ENCODE measurements around the gene DLG4. TPM values are rescaled to one million over a fixed set of nuclear protein-coding genes. Genes with fewer than 3 reads are reported as not detected.
"Not testable (repeated sequence)": the region's sequence is repeated elsewhere in the genome, so short reads cannot be mapped to it uniquely, and the experiment has no call there.

The DLG4 gene
- total RNA-seq, 3 donors from 2014 or later = 4.1 to 34.5 (median 6.6) TPM

- peak overlapping the region; percentile 85 for H3K4me3 ChIP-seq
- intact Hi-C loops (cut with DNase I, micrococcal nuclease) = no loop called here
- no peak for TF ChIP-seq CTCF (IDR thresholded peaks at IDR 0.05)
- DNase-seq (peak; percentile 57 to 77 (median 66)), ATAC-seq (peak; percentile 0)
- no peaks in the 10 kb centered on the region for H3K36me3 ChIP-seq (ENCODE audit: low read depth)
- peaks cover 24% of the 10 kb centered on the region for H3K4me1 ChIP-seq (ENCODE audit: low read depth)
- H3K9me3 ChIP-seq = no peaks in the 10 kb centered on the region
These were observed 31.3 kb upstream of the DLG4 start for GRCh38 chr17:7250695-7251627.

- ATAC-seq = no peak
- intact Hi-C loops (cut with DNase I, micrococcal nuclease) = no loop called here
- no peak for TF ChIP-seq CTCF (IDR thresholded peaks at IDR 0.05)
- Histone ChIP-seq H3K36me3 (ENCODE audit: low read depth) (no peaks in the 10 kb centered on the region), H3K4me1 (ENCODE audit: low read depth) (peaks cover 24% of the 10 kb centered on the region), H3K9me3 (no peaks in the 10 kb centered on the region), H3K4me3 (no peak overlapping the region)
- no peak for DNase-seq
These were observed 30.2 kb upstream of the DLG4 start for GRCh38 chr17:7249830-7250229.

- H3K36me3 ChIP-seq (ENCODE audit: low read depth) = no peaks in the 10 kb centered on the region
- intact Hi-C loops (cut with DNase I, micrococcal nuclease) = no loop called here
- DNase-seq (no peak), ATAC-seq (no peak)
- peaks cover 24% of the 10 kb centered on the region for H3K4me1 ChIP-seq (ENCODE audit: low read depth)
- no peaks in the 10 kb centered on the region for H3K9me3 ChIP-seq
- TF ChIP-seq CTCF (IDR thresholded peaks at IDR 0.05) = no peak
- no peak overlapping the region for H3K4me3 ChIP-seq
These were observed 29.6 kb upstream of the DLG4 start for GRCh38 chr17:7249214-7249613.

- H3K9me3 ChIP-seq = no peaks in the 10 kb centered on the region
- ATAC-seq (no peak), DNase-seq (no peak)
- TF ChIP-seq CTCF (IDR thresholded peaks at IDR 0.05) = no peak
- no peaks in the 10 kb centered on the region for H3K36me3 ChIP-seq (ENCODE audit: low read depth)
- H3K4me3 ChIP-seq = no peak overlapping the region
- peaks cover 24% of the 10 kb centered on the region for H3K4me1 ChIP-seq (ENCODE audit: low read depth)
- intact Hi-C loops (cut with DNase I, micrococcal nuclease) = no loop called here
These were observed 29.2 kb upstream of the DLG4 start for GRCh38 chr17:7248796-7249195.

- ATAC-seq (no peak), DNase-seq (peak in 1 of 3 donors; percentile 31)
- Histone ChIP-seq H3K36me3 (ENCODE audit: low read depth) (no peaks in the 10 kb centered on the region), H3K9me3 (no peaks in the 10 kb centered on the region), H3K4me3 (no peak overlapping the region), H3K4me1 (ENCODE audit: low read depth) (peaks cover 15% of the 10 kb centered on the region)
- TF ChIP-seq CTCF (IDR thresholded peaks at IDR 0.05) = no peak
- intact Hi-C loops (cut with DNase I, micrococcal nuclease) = no loop called here
These were observed 27.1 kb upstream of the DLG4 start for GRCh38 chr17:7246779-7247178.

GRCh38 chr17:7243838-7244237 is 24.2 kb upstream of the DLG4 start:
- H3K4me3 ChIP-seq; intact Hi-C loops (cut with DNase I, micrococcal nuclease); H3K36me3 ChIP-seq (ENCODE audit: low read depth); ATAC-seq; H3K9me3 ChIP-seq: not testable (repeated sequence)
- peak in 1 of 3 donors; percentile 54 for DNase-seq
- peaks cover 18% of the 10 kb centered on the region for H3K4me1 ChIP-seq (ENCODE audit: low read depth)

All from mucosa of descending colon (tissue), 3 donors.